Measurements from ENCODE around the gene PIBF1.
"Not testable (repeated sequence)": the region's sequence is repeated elsewhere in the genome, so short reads cannot be mapped to it uniquely, and the experiment has no call there.

Gene PIBF1

DNA sequence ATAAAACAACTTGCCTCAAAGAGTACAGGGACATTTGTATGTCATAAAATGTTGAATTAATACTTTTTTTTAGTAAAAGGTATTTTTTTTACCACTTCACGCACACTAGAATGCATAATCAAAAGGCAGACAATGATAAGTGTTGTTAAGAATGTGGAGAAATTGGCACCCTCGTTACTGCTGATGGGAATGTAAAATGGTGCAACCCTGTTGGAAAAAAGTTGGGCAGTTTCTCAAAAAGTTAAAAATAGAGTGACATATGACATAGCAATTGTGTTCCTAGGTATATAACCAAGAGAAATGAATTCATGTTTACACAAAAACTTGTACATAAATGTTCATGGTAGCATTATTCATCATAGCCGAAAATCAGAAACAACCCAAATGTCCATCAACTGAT is 109.5 kb downstream of the PIBF1 start:
- Histone ChIP-seq H3K9me3 (ENCODE audit: control insufficient read depth in 5 of 5, low read length in 5 of 5) (no peaks in the 10 kb centered on the region), H3K27ac (ENCODE audit: low read depth, low read length) (no peak overlapping the region)

DNA sequence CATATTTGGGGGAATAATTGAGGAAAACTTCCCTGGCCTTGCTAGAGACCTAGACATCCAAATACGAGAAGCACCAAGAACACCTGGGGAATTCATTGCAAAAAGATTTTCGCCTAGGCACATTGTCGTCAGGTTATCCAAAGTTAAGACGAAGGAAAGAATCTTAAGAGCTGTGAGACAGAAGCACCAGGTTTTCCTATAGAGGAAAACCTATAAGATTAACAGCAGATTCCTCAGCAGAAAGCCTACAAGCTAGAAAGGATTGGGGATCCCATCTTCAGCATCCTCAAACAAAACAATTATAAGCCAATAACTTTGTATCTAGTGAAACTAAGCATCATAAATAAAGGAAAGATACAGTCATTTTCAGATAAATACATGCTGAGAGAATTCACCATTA is 114.9 kb downstream of the PIBF1 start:
- Histone ChIP-seq H3K9ac (ENCODE audit: low read length in 5 of 5) (no peak overlapping the region), H3K36me3 (ENCODE audit: control insufficient read depth in 5 of 5, insufficient read depth in 5 of 5, low read length in 5 of 5) (peaks cover 5 to 14% (median 11%) of the 10 kb centered on the region in 5 donors), H3K9me3 (ENCODE audit: control insufficient read depth in 5 of 5, low read length in 5 of 5) (no peaks in the 10 kb centered on the region), H3K4me3 (ENCODE audit: low read depth in 1 of 5, low read length in 5 of 5) (no peak overlapping the region), H3K27ac (ENCODE audit: low read depth, low read length) (no peak overlapping the region), H3K27me3 (ENCODE audit: control insufficient read depth in 5 of 5, insufficient read depth in 4 of 5, low read length in 5 of 5) (no peaks in the 10 kb centered on the region), H3K4me1 (ENCODE audit: control insufficient read depth in 5 of 5, insufficient read depth in 5 of 5, low read length in 5 of 5) (no peaks in the 10 kb centered on the region)

More for the DNA sequence above, 109.5 kb downstream of the PIBF1 start:
- H3K4me3 ChIP-seq (ENCODE audit: low read depth in 1 of 5, low read length in 5 of 5) = no peak overlapping the region
- peaks cover 0 to 4% (median 0%) of the 10 kb centered on the region in 5 donors for H3K4me1 ChIP-seq (ENCODE audit: control insufficient read depth in 5 of 5, insufficient read depth in 5 of 5, low read length in 5 of 5)
- peaks cover 5 to 14% (median 11%) of the 10 kb centered on the region in 5 donors for H3K36me3 ChIP-seq (ENCODE audit: control insufficient read depth in 5 of 5, insufficient read depth in 5 of 5, low read length in 5 of 5)
- H3K27me3 ChIP-seq (ENCODE audit: control insufficient read depth in 5 of 5, insufficient read depth in 4 of 5, low read length in 5 of 5) = no peaks in the 10 kb centered on the region
- no peak overlapping the region for H3K9ac ChIP-seq (ENCODE audit: low read length in 5 of 5)

DNA sequence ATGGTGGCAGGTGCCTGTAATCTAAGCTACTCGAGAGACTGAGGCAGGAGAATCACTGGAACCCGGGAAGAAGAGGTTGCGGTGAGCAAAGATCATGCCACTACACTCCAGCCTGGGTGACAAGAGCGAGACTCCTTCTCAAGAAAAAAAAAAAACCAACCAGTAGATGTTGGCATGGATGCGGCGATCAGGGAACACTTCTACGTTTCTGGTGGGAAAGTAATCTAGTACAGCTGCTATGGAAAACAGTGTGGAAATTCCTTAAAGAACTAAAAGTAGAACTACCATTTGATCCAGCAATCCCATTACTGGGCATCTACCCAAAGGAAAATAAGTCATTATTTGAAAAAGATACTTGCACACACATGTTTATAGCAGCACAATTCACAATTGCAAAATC is 119.6 kb downstream of the PIBF1 start:
- not testable (repeated sequence) for H3K27me3 ChIP-seq (ENCODE audit: control insufficient read depth in 5 of 5, insufficient read depth in 4 of 5, low read length in 5 of 5); H3K4me1 ChIP-seq (ENCODE audit: control insufficient read depth in 5 of 5, insufficient read depth in 5 of 5, low read length in 5 of 5); H3K9ac ChIP-seq (ENCODE audit: low read length in 5 of 5); H3K27ac ChIP-seq (ENCODE audit: low read depth, low read length); H3K36me3 ChIP-seq (ENCODE audit: control insufficient read depth in 5 of 5, insufficient read depth in 5 of 5, low read length in 5 of 5); H3K9me3 ChIP-seq (ENCODE audit: control insufficient read depth in 5 of 5, low read length in 5 of 5); H3K4me3 ChIP-seq (ENCODE audit: low read depth in 1 of 5, low read length in 5 of 5)

DNA sequence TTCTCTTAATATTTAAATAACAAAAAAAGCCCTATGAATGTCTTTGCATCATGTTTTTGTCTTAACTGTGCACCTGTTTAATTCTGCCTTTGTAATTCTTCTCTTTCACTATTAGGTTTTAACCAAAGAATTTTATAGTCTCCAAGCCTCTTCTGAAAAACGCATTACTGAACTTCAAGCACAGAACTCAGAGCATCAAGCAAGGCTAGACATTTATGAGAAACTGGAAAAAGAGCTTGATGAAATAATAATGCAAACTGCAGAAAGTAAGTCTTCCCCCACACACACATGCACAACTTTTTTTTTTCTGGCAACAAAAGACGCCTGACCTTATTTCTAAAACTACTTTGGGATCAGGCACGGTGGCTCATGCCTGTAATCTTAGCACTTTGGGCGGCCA is 126.5 kb downstream of the PIBF1 start:
- Histone ChIP-seq H3K4me3 (ENCODE audit: low read depth in 1 of 5, low read length in 5 of 5) (no peak overlapping the region), H3K36me3 (ENCODE audit: control insufficient read depth in 5 of 5, insufficient read depth in 5 of 5, low read length in 5 of 5) (peaks cover 4 to 22% (median 19%) of the 10 kb centered on the region in 5 donors), H3K27me3 (ENCODE audit: control insufficient read depth in 5 of 5, insufficient read depth in 4 of 5, low read length in 5 of 5) (no peaks in the 10 kb centered on the region), H3K9me3 (ENCODE audit: control insufficient read depth in 5 of 5, low read length in 5 of 5) (no peaks in the 10 kb centered on the region), H3K27ac (ENCODE audit: low read depth, low read length) (no peak overlapping the region), H3K4me1 (ENCODE audit: control insufficient read depth in 5 of 5, insufficient read depth in 5 of 5, low read length in 5 of 5) (no peaks in the 10 kb centered on the region), H3K9ac (ENCODE audit: low read length in 5 of 5) (no peak overlapping the region)

DNA sequence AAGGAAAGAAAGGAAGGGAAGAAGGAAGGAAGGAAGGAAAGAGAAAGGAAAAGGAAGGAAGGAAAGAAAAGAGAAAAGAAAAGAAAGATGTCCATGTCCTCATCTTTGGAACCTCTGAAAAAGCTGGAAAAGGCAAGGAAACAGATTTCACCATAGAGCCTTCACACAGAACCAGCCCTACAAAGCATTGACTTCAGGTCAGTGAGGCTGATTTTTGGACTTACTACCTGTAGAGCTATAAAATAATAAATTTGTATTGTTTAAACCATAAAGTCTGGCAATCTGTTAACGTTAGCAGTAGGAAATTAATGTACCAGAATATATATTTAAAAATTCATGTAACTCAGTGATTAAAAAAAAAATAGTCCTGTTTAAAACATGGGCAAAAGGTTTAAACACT is 130.0 kb downstream of the PIBF1 start:
- Histone ChIP-seq H3K4me3 (ENCODE audit: low read depth in 1 of 5, low read length in 5 of 5) (no peak overlapping the region), H3K27ac (ENCODE audit: low read depth, low read length) (no peak overlapping the region), H3K4me1 (ENCODE audit: control insufficient read depth in 5 of 5, insufficient read depth in 5 of 5, low read length in 5 of 5) (no peaks in the 10 kb centered on the region), H3K9me3 (ENCODE audit: control insufficient read depth in 5 of 5, low read length in 5 of 5) (no peaks in the 10 kb centered on the region), H3K27me3 (ENCODE audit: control insufficient read depth in 5 of 5, insufficient read depth in 4 of 5, low read length in 5 of 5) (no peaks in the 10 kb centered on the region), H3K36me3 (ENCODE audit: control insufficient read depth in 5 of 5, insufficient read depth in 5 of 5, low read length in 5 of 5) (peaks cover 4 to 22% (median 19%) of the 10 kb centered on the region in 5 donors), H3K9ac (ENCODE audit: low read length in 5 of 5) (no peak overlapping the region)

DNA sequence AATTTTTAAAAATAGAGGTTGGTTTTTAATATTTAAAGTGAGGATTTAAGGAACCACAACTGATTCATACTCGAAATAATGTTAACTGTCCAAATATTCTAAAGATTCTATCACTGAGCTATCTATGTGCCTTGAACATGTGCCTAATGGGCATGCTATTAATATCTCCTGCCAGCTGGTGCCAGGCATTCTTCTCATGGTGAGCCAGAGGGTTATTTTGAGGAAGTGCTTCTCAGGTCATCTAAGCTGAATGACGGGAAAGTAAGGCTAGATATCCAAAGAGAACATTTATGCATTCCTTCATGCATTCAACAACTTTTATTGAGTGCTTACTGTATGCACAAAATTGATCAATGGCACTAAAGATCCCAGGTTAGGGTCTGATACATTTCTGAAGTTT is 138.2 kb downstream of the PIBF1 start:
- H3K9ac ChIP-seq (ENCODE audit: low read length in 5 of 5) = no peak overlapping the region
- H3K4me3 ChIP-seq (ENCODE audit: low read depth in 1 of 5, low read length in 5 of 5) = no peak overlapping the region
- H3K36me3 ChIP-seq (ENCODE audit: control insufficient read depth in 5 of 5, insufficient read depth in 5 of 5, low read length in 5 of 5) = peaks cover 3 to 26% (median 16%) of the 10 kb centered on the region in 5 donors
- H3K4me1 ChIP-seq (ENCODE audit: control insufficient read depth in 5 of 5, insufficient read depth in 5 of 5, low read length in 5 of 5) = no peaks in the 10 kb centered on the region
- no peaks in the 10 kb centered on the region for H3K27me3 ChIP-seq (ENCODE audit: control insufficient read depth in 5 of 5, insufficient read depth in 4 of 5, low read length in 5 of 5)
- no peaks in the 10 kb centered on the region for H3K9me3 ChIP-seq (ENCODE audit: control insufficient read depth in 5 of 5, low read length in 5 of 5)
- H3K27ac ChIP-seq (ENCODE audit: low read depth, low read length) = no peak overlapping the region

DNA sequence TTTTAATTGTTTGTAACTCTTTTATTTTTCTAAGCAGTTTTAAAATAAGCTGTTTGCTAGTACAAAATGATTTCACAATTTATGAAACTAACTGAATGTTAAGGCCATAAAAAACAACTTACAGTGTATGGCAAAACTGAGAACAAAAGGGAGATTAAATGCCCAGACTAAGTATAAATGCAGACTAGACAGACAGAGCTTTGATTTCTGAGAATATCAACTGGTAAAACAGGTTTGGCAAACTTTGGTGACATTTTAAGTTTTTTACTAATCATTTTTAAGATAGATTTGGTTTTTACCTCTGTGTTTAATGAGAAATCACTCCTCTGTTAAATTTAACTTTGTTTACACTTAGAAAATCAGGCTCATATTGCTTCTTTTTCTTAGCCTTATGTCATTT is 149.4 kb downstream of the PIBF1 start:
- Histone ChIP-seq H3K4me3 (ENCODE audit: low read depth in 1 of 5, low read length in 5 of 5) (no peak overlapping the region), H3K27ac (ENCODE audit: low read depth, low read length) (no peak overlapping the region), H3K4me1 (ENCODE audit: control insufficient read depth in 5 of 5, insufficient read depth in 5 of 5, low read length in 5 of 5) (no peaks in the 10 kb centered on the region), H3K9ac (ENCODE audit: low read length in 5 of 5) (no peak overlapping the region), H3K27me3 (ENCODE audit: control insufficient read depth in 5 of 5, insufficient read depth in 4 of 5, low read length in 5 of 5) (no peaks in the 10 kb centered on the region), H3K36me3 (ENCODE audit: control insufficient read depth in 5 of 5, insufficient read depth in 5 of 5, low read length in 5 of 5) (peaks cover 2 to 20% (median 5%) of the 10 kb centered on the region in 5 donors), H3K9me3 (ENCODE audit: control insufficient read depth in 5 of 5, low read length in 5 of 5) (no peaks in the 10 kb centered on the region)

DNA sequence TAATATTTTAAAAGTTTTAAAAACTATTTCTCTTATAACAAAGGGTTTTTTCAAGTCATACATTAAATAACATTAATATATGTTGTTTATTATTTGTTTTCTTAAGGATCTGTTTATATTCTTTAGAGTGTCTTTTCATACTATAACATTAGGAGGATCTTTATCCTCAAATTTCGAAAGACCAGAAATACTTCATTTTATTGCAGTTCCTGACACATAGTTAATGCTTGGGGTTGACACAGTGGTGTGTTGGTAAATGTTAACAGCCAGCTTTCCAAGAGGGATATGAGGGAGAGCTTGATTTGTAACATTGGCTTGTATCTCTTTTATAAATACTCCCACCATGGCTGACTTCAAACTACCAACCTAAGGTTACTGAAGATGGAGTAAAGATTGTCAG is 150.3 kb downstream of the PIBF1 start:
- no peaks in the 10 kb centered on the region for H3K9me3 ChIP-seq (ENCODE audit: control insufficient read depth in 5 of 5, low read length in 5 of 5)
- H3K9ac ChIP-seq (ENCODE audit: low read length in 5 of 5) = no peak overlapping the region
- H3K4me1 ChIP-seq (ENCODE audit: control insufficient read depth in 5 of 5, insufficient read depth in 5 of 5, low read length in 5 of 5) = no peaks in the 10 kb centered on the region
- H3K4me3 ChIP-seq (ENCODE audit: low read depth in 1 of 5, low read length in 5 of 5) = no peak overlapping the region
- H3K27ac ChIP-seq (ENCODE audit: low read depth, low read length) = no peak overlapping the region
- no peaks in the 10 kb centered on the region for H3K27me3 ChIP-seq (ENCODE audit: control insufficient read depth in 5 of 5, insufficient read depth in 4 of 5, low read length in 5 of 5)
- H3K36me3 ChIP-seq (ENCODE audit: control insufficient read depth in 5 of 5, insufficient read depth in 5 of 5, low read length in 5 of 5) = peaks cover 0 to 20% (median 5%) of the 10 kb centered on the region in 5 donors

DNA sequence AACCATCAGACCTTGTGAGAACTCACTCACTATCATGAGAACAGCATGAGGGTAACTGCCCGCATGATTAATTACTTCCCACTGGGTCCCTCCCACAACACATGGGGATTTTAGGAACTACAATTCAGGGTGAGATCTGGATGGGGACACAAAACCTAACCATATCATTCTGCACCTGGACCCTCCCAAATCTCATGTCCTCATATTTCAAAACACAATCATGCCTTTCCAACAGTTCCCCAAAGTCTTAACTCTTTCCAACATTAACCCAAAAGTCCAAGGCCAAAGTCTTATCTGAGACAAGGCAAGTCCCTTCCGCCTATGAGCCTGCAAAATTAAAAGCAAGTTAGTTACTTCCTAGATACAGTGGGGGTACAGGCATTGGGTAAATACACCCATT is 164.3 kb downstream of the PIBF1 start:
- not testable (repeated sequence) for H3K9me3 ChIP-seq (ENCODE audit: control insufficient read depth in 5 of 5, low read length in 5 of 5); H3K9ac ChIP-seq (ENCODE audit: low read length in 5 of 5); H3K4me3 ChIP-seq (ENCODE audit: low read depth in 1 of 5, low read length in 5 of 5); H3K27ac ChIP-seq (ENCODE audit: low read depth, low read length); H3K27me3 ChIP-seq (ENCODE audit: control insufficient read depth in 5 of 5, insufficient read depth in 4 of 5, low read length in 5 of 5); H3K4me1 ChIP-seq (ENCODE audit: control insufficient read depth in 5 of 5, insufficient read depth in 5 of 5, low read length in 5 of 5)
- H3K36me3 ChIP-seq (ENCODE audit: control insufficient read depth in 5 of 5, insufficient read depth in 5 of 5, low read length in 5 of 5) = peaks cover 0 to 19% (median 5%) of the 10 kb centered on the region in 5 donors

DNA sequence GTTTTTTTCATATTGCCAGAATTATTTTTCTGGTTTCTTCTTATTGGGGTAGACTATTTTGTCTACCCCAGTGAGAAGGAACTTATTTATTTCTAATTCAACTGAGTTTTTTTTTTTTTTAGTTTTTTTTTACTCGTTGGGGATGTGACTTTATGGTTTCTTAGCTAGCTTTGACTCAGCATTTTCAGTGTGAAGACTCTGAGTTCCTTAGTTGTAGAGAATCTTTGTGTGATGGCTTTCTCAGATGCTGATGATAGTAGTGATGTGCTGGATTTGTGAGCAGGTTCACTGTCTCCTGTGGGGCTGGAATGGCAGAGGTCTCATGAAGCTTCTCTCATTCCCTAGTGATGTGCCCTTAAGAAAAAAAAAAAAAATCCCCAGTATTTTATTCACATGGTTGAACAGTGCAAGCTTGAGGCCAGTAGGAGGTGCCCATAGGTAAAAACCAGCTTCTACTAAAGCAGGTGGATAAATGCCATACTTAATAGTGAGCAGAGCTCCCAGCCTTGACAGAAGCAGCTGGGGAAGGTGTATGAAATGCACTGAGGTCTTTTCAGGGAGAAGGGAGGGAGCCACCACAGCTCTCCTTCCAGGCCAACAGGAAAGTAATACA is 170.7 kb downstream of the PIBF1 start:
- Histone ChIP-seq H3K9me3 (ENCODE audit: control insufficient read depth in 5 of 5, low read length in 5 of 5) (no peaks in the 10 kb centered on the region), H3K27me3 (ENCODE audit: control insufficient read depth in 5 of 5, insufficient read depth in 4 of 5, low read length in 5 of 5) (no peaks in the 10 kb centered on the region), H3K9ac (ENCODE audit: low read length in 5 of 5) (no peak overlapping the region), H3K4me1 (ENCODE audit: control insufficient read depth in 5 of 5, insufficient read depth in 5 of 5, low read length in 5 of 5) (no peaks in the 10 kb centered on the region), H3K36me3 (ENCODE audit: control insufficient read depth in 5 of 5, insufficient read depth in 5 of 5, low read length in 5 of 5) (peaks cover 5 to 25% (median 11%) of the 10 kb centered on the region in 5 donors), H3K27ac (ENCODE audit: low read depth, low read length) (no peak overlapping the region), H3K4me3 (ENCODE audit: low read depth in 1 of 5, low read length in 5 of 5) (no peak overlapping the region)
